ENCODE data around the gene ARF6.
"Not testable (repeated sequence)": the region's sequence is repeated elsewhere in the genome, so short reads cannot be mapped to it uniquely, and the experiment has no call there.

ARF6 gene

GRCh38 chr14:49879646-49880204 lies 13.2 kb upstream of the ARF6 start:
- peak; percentile 80 for DNase-seq

GRCh38 chr14:49880267-49881064 lies 12.4 kb upstream of the ARF6 start:
- DNase-seq = peak; percentile 67

- DNase-seq = no peak
These were observed 11.4 kb upstream of the ARF6 start for GRCh38 chr14:49881350-49882001.

GRCh38 chr14:49882826-49883694 lies 9.8 kb upstream of the ARF6 start:
- peak; percentile 40 for DNase-seq

GRCh38 chr14:49886523-49886922 lies 6.4 kb upstream of the ARF6 start:
- DNase-seq = no peak

GRCh38 chr14:49888293-49888692 lies 4.6 kb upstream of the ARF6 start:
- DNase-seq = no peak

- peak; percentile 83 for DNase-seq
These were observed 614 bp upstream of the ARF6 start for GRCh38 chr14:49892301-49892635.

GRCh38 chr14:49893309-49894213 lies 679 bp downstream of the ARF6 start:
- DNase-seq = peak; percentile 39

- not testable (repeated sequence) for DNase-seq
These were observed 1.6 kb downstream of the ARF6 start for GRCh38 chr14:49894214-49895107.

GRCh38 chr14:49895480-49895879 lies 2.6 kb downstream of the ARF6 start:
- no peak for DNase-seq

GRCh38 chr14:49896272-49896671 lies 3.4 kb downstream of the ARF6 start:
- not testable (repeated sequence) for DNase-seq

- DNase-seq = no peak
These were observed 4.1 kb downstream of the ARF6 start for GRCh38 chr14:49896966-49897365.

- DNase-seq = no peak
These were observed 4.5 kb downstream of the ARF6 start for GRCh38 chr14:49897414-49897813.

- DNase-seq = no peak
These were observed 5.1 kb downstream of the ARF6 start for GRCh38 chr14:49897965-49898364.

- DNase-seq = no peak
These were observed 5.6 kb downstream of the ARF6 start for GRCh38 chr14:49898485-49898884.

GRCh38 chr14:49900973-49901372 lies 8.1 kb downstream of the ARF6 start:
- no peak for DNase-seq

GRCh38 chr14:49902679-49903246 lies 9.9 kb downstream of the ARF6 start:
- DNase-seq = not testable (repeated sequence)

GRCh38 chr14:49904270-49904669 lies 11.4 kb downstream of the ARF6 start:
- DNase-seq = no peak

- no peak for DNase-seq
These were observed 13.1 kb downstream of the ARF6 start for GRCh38 chr14:49905989-49906388.

- no peak for DNase-seq
These were observed 14.3 kb downstream of the ARF6 start for GRCh38 chr14:49907186-49907585.

GRCh38 chr14:49908433-49908782 lies 15.5 kb downstream of the ARF6 start:
- peak; percentile 61 for DNase-seq
